Common myeloid progenitor, CD34-positive (primary cell): ENCODE measurements around the gene RPTN.
"Not testable (repeated sequence)": the region's sequence is repeated elsewhere in the genome, so short reads cannot be mapped to it uniquely, and the experiment has no call there.

Experiments
- CTCF ChIA-PET: fragments of 350-600 bp; sonication (Branson Sonifier 250); formaldehyde crosslinking; loops from one replicate; lab custom pipeline; 2021; ENCODE audit warnings: antibody characterized with exemption; lab: Charles Lee
- POLR2A ChIA-PET: fragments of 350-600 bp; sonication (Branson Sonifier 250); formaldehyde crosslinking; loops from one replicate; lab custom pipeline; 2021; ENCODE audit warnings: antibody characterized with exemption; lab: Charles Lee
- DNase-seq, 3 donors: peaks; one replicate each; pipeline versions ENCODE4 v3.0.0 to v3.0.0-alpha.2; 2013
- H3K27ac ChIP-seq, 2 experiments: 1 replicate in 1 of 2; 2 replicates in 1 of 2; pipeline ENCODE4 v1.7.0; 2013; ENCODE audit warnings: inconsistent platforms in 2 of 2, low read length in 2 of 2, mild to moderate bottlenecking in 2 of 2, low read depth in 1 of 2, moderate library complexity in 1 of 2; ENCODE audit not compliant: severe bottlenecking in 2 of 2, insufficient read depth in 1 of 2, poor library complexity in 1 of 2
- H3K27me3 ChIP-seq, 5 experiments: replicated peaks in 2 of 5; 1 replicate in 3 of 5; 2 replicates in 2 of 5; pipeline versions ENCODE4 v1.6.1 to v1.7.0; 2013; ENCODE audit warnings: low read length in 4 of 5, mild to moderate bottlenecking in 2 of 5, moderate library complexity in 2 of 5, inconsistent platforms in 1 of 5; ENCODE audit not compliant: insufficient read depth in 5 of 5, control insufficient read depth in 4 of 5
- H3K36me3 ChIP-seq, 4 experiments: 1 replicate in 2 of 4; 2 replicates in 2 of 4; pipeline versions ENCODE4 v1.6.1 to v1.7.0; 2013; ENCODE audit warnings: low read length in 3 of 4, control low read depth in 1 of 4, mild to moderate bottlenecking in 1 of 4; ENCODE audit not compliant: control insufficient read depth in 4 of 4, insufficient read depth in 4 of 4
- H3K4me1 ChIP-seq, 4 experiments: 1 replicate in 3 of 4; 2 replicates in 1 of 4; pipeline versions ENCODE4 v1.6.1 to v1.7.1; 2013; ENCODE audit warnings: low read length in 3 of 4, mild to moderate bottlenecking in 3 of 4, control low read depth in 1 of 4, inconsistent platforms in 1 of 4, moderate library complexity in 1 of 4; ENCODE audit not compliant: control insufficient read depth in 4 of 4, insufficient read depth in 4 of 4; ENCODE audit errors: control extremely low read depth in 1 of 4
- H3K4me3 ChIP-seq, 7 experiments: 1 replicate in 4 of 7; 2 replicates in 3 of 7; pipeline versions ENCODE4 v1.5.1 to v1.7.0; 2013; ENCODE audit warnings: mild to moderate bottlenecking in 7 of 7, low read length in 6 of 7, moderate library complexity in 6 of 7, inconsistent platforms in 2 of 7, low read depth in 2 of 7, control low read depth in 1 of 7; ENCODE audit not compliant: insufficient read depth in 4 of 7, control insufficient read depth in 1 of 7; ENCODE audit errors: extremely low read depth in 1 of 7
- H3K9me3 ChIP-seq, 5 experiments: 1 replicate in 4 of 5; 2 replicates in 1 of 5; pipeline versions ENCODE4 v1.6.1 to v1.7.1; 2013; ENCODE audit warnings: low read length in 4 of 5, mild to moderate bottlenecking in 2 of 5, inconsistent platforms in 1 of 5, low read depth in 1 of 5, moderate library complexity in 1 of 5; ENCODE audit not compliant: control insufficient read depth in 4 of 5, insufficient read depth in 2 of 5; ENCODE audit errors: control extremely low read depth in 1 of 5
- WGBS: methylation state at CpG from one replicate; pipeline ENCODE4 v1.1.5; 2013; ENCODE audit not compliant: insufficient coverage; 5-methylcytosine and 5-hydroxymethylcytosine counted together

RPTN gene

GRCh38 chr1:152151646-152152045, 7.4 kb downstream of the RPTN start:
- CTCF ChIA-PET = interaction anchor here (1.2 to 9.6 kb wide), 3 partner anchors 10 to 31 kb away, joined by 3 to 111 read pairs (median 5); no protein-coding TSS in a partner anchor
- no peak for DNase-seq
- Histone ChIP-seq H3K27me3 (peaks cover 0 to 1% (median 0%) of the 10 kb centered on the region in 5 experiments), H3K9me3 (peaks cover 0 to 16% (median 11%) of the 10 kb centered on the region in 5 experiments), H3K4me1 (no peaks in the 10 kb centered on the region), H3K36me3 (no peaks in the 10 kb centered on the region), H3K27ac (no peak overlapping the region), H3K4me3 (no peak overlapping the region)
- POLR2A ChIA-PET = interaction anchor here (0.6 kb wide), 1 partner anchor 1036 kb away, joined by 6 read pairs; no protein-coding TSS in a partner anchor
- 100% methylated on average over 1 of the region's 2 CpGs for WGBS

DNA sequence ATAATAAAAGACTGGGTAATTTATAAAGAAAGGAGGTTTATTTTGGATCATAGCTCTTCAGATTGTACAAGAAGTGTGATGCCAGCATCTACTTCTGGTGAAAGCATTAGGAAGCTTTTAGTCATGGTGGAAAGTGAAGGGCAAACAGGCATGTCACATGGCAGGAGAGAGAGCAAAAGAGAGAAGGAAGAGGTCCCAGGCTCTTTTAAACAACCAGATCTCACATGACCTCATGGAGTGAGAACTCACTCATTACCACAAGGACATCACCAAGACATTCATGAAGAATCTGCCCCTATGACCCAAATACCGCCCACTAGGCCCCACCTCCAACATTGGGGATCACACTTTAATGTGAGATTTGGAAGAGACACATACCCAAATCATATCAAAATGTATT, 10.0 kb downstream of the RPTN start:
- ChIA-PET CTCF (interaction anchor here (0.7 to 9.6 kb wide), 5 partner anchors 10 to 350 kb away, joined by 3 to 111 read pairs (median 4); partner anchors contain the start of gene RPTN), POLR2A (no interaction called here)
- Histone ChIP-seq H3K27ac (no peak overlapping the region), H3K4me1 (no peaks in the 10 kb centered on the region), H3K4me3 (no peak overlapping the region), H3K27me3 (peaks cover 0 to 4% (median 0%) of the 10 kb centered on the region in 5 experiments), H3K36me3 (no peaks in the 10 kb centered on the region), H3K9me3 (peaks cover 0 to 18% (median 11%) of the 10 kb centered on the region in 5 experiments)
- no CpG with 5 or more reads among the region's 1 CpG for WGBS
- DNase-seq = no peak

GRCh38 chr1:152148051-152148450, 11.0 kb downstream of the RPTN start:
- Histone ChIP-seq H3K4me3 (no peak overlapping the region), H3K4me1 (no peaks in the 10 kb centered on the region), H3K9me3 (peaks cover 0 to 18% (median 11%) of the 10 kb centered on the region in 5 experiments), H3K27ac (no peak overlapping the region), H3K27me3 (peaks cover 0 to 4% (median 0%) of the 10 kb centered on the region in 5 experiments), H3K36me3 (no peaks in the 10 kb centered on the region)
- POLR2A ChIA-PET = no interaction called here
- CTCF ChIA-PET = interaction anchor here (1.8 to 9.6 kb wide), 3 partner anchors 11 to 41 kb away, joined by 4 to 111 read pairs (median 19); partner anchors contain the start of gene RPTN
- DNase-seq = no peak
- 97% methylated on average over 3 of the region's 3 CpGs for WGBS

GRCh38 chr1:152145769-152146168, 13.3 kb downstream of the RPTN start:
- ChIA-PET CTCF (interaction anchor here (0.6 to 9.6 kb wide), 2 partner anchors 37 to 314 kb away, joined by 3 to 111 read pairs; no protein-coding TSS in a partner anchor), POLR2A (no interaction called here)
- Histone ChIP-seq H3K9me3 (peaks cover 0 to 18% (median 11%) of the 10 kb centered on the region in 5 experiments), H3K4me1 (no peaks in the 10 kb centered on the region), H3K36me3 (no peaks in the 10 kb centered on the region), H3K27me3 (peaks cover 0 to 8% (median 4%) of the 10 kb centered on the region in 5 experiments), H3K27ac (no peak overlapping the region), H3K4me3 (no peak overlapping the region)
- 86% methylated on average over 2 of the region's 4 CpGs for WGBS
- DNase-seq = no peak

DNA sequence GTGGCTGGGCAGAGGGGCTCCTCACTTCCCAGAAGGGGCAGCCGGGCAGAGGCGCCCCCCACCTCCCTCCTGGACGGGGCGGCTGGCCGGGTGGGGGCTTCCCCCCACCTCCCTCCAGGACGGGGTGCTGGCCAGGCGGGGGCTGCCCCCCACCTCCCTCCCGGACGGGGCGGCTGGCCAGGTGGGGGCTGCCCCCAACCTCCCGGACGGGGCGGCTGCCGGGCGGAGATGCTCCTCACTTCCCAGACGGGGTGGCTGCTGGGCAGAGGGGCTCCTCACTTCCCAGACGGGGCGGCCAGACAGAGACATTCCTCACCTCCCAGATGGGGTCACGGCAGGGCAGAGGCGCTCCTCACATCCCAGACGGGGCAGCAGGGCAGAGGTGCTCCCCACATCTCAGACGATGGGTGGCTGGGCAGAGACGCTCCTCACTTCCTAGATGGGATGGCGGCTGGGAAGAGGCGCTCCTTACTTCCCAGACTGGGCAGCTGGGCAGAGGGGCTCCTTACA, 14.3 kb downstream of the RPTN start:
- H3K36me3 ChIP-seq, H3K4me1 ChIP-seq, H3K4me3 ChIP-seq, POLR2A ChIA-PET, H3K27ac ChIP-seq, DNase-seq: not testable (repeated sequence)
- peaks cover 0 to 18% (median 11%) of the 10 kb centered on the region in 5 experiments for H3K9me3 ChIP-seq
- CTCF ChIA-PET = interaction anchor here (9.6 kb wide), 1 partner anchor 38 kb away, joined by 111 read pairs; no protein-coding TSS in a partner anchor
- 99% methylated on average over 14 of the region's 25 CpGs for WGBS
- peaks cover 0 to 16% (median 7%) of the 10 kb centered on the region in 5 experiments for H3K27me3 ChIP-seq

DNA sequence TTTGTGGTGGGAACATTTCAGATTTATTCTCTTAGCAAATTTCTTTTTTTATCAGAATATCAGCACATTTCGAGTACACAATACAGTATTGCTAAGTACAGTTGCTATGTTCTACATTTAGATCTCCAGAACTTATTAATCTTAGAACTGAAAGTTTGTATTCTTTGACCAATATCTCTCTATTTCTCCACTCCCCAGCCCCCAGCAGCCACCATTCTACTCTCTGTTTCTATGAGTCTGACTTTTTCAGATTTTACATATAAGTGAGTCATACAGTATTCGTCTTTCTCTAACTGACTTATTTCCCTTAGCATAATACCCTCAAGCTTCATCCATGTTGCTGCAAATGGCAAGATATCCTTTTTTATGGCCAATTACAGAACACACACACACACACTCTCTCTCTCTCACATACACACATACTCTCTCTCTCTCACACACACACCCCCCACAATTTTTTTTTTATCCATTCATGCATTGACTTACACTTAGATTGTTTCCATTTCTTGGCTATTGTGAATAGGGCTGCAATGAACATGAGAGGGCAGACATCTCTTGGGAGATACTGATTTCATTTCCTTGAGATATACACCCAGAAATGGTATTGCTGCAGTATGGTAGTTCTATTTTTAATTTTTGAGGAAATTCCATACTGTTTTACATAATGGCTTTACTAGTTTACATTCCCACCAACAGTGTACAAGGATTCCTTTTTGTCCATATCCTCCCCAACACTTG, 15.7 kb downstream of the RPTN start:
- Histone ChIP-seq H3K9me3 (peaks cover 0 to 14% (median 9%) of the 10 kb centered on the region in 5 experiments), H3K27me3 (peaks cover 0 to 18% (median 7%) of the 10 kb centered on the region in 5 experiments), H3K4me3 (no peak overlapping the region), H3K27ac (no peak overlapping the region), H3K4me1 (no peaks in the 10 kb centered on the region), H3K36me3 (no peaks in the 10 kb centered on the region)
- no peak for DNase-seq
- CTCF ChIA-PET = interaction anchor here (9.6 kb wide), 1 partner anchor 39 kb away, joined by 111 read pairs; no protein-coding TSS in a partner anchor
- POLR2A ChIA-PET = no interaction called here
- WGBS = 88% methylated on average over 1 of the region's 2 CpGs
